Upper lobe of right lung (tissue), 1 donor: ENCODE data around the gene PLA2G4A. TPM values are rescaled to one million over a fixed set of nuclear protein-coding genes. Genes with fewer than 3 reads are reported as not detected.
A peak's percentile ranks its signal among the peaks of the same experiment; 100 is the strongest.

Experiments
- ATAC-seq: fragments of 200-7000 bp; cut with Tn5 transposase; one replicate; pipeline ENCODE4 v1.9.1; 2020; ENCODE audit warnings: mild to moderate bottlenecking, moderate library complexity
- DNase-seq: peaks from one replicate; pipeline ENCODE4 v3.0.0-alpha.2; 2020
- H3K27ac ChIP-seq: fragments of 200-600 bp; one replicate; pipeline ENCODE4 v1.8.0; 2022
- H3K27me3 ChIP-seq: fragments of 200-600 bp; one replicate; pipeline ENCODE4 v1.8.0; 2022; ENCODE audit warnings: mild to moderate bottlenecking
- H3K36me3 ChIP-seq: fragments of 200-600 bp; one replicate; pipeline ENCODE4 v1.8.0; 2022
- H3K4me1 ChIP-seq: fragments of 200-600 bp; one replicate; pipeline ENCODE4 v1.8.0; 2022
- H3K4me3 ChIP-seq: fragments of 200-600 bp; one replicate; pipeline ENCODE4 v1.8.0; 2022; ENCODE audit warnings: mild to moderate bottlenecking
- H3K9me3 ChIP-seq: fragments of 200-600 bp; one replicate; pipeline ENCODE4 v1.8.0; 2022
- CTCF ChIP-seq: fragments of 200-600 bp; IDR thresholded peaks from one replicate; pipeline ENCODE4 v1.8.0; 2022; ENCODE audit warnings: antibody characterized with exemption
- intact Hi-C: fragments of 100-400 bp; cut with DNase I; formaldehyde crosslinking; loops from one replicate; pipeline ENCODE4 v1.11.0; 2022
- total RNA-seq: library from RNA; stranded (reverse); fragmentation: NEBNext Ultra II Directional; extraction: Animal tissue kit (Norgen Biotek cat#: 25700); gene quantifications from one replicate; pipeline ENCODE4 v1.2.1, GENCODE V29; 2021
- donor health status: DM: no; HTN: yes; CAD: no; lungs with severe emphysema.

The PLA2G4A gene
- total RNA-seq, 1 donor from 2014 or later, result 10.7 TPM

GRCh38 chr1:186943891-186944686 lies 115.3 kb downstream of the PLA2G4A start:
- no peak for ATAC-seq
- intact Hi-C loops, result no loop called here
- H3K4me1 ChIP-seq, result no peaks in the 10 kb centered on the region

GRCh38 chr1:186945146-186945545 lies 116.4 kb downstream of the PLA2G4A start:
- no peaks in the 10 kb centered on the region for H3K27me3 ChIP-seq
- no peak overlapping the region for H3K4me3 ChIP-seq
- no peak for TF ChIP-seq CTCF
- no peaks in the 10 kb centered on the region for H3K36me3 ChIP-seq
- no peak for ATAC-seq
- intact Hi-C loops, result no loop called here
- H3K4me1 ChIP-seq, result no peaks in the 10 kb centered on the region
- H3K9me3 ChIP-seq, result no peaks in the 10 kb centered on the region
- no peak overlapping the region for H3K27ac ChIP-seq
- no peak for DNase-seq

More at GRCh38 chr1:186943891-186944686, 115.3 kb downstream of the PLA2G4A start:
- Histone ChIP-seq H3K27me3 (no peaks in the 10 kb centered on the region), H3K27ac (no peak overlapping the region), H3K36me3 (no peaks in the 10 kb centered on the region), H3K9me3 (no peaks in the 10 kb centered on the region), H3K4me3 (no peak overlapping the region)
- no peak for TF ChIP-seq CTCF
- no peak for DNase-seq

GRCh38 chr1:186948535-186948934 lies 119.8 kb downstream of the PLA2G4A start:
- Histone ChIP-seq H3K36me3 (peaks cover 5% of the 10 kb centered on the region), H3K27ac (no peak overlapping the region), H3K4me3 (no peak overlapping the region), H3K27me3 (no peaks in the 10 kb centered on the region), H3K4me1 (no peaks in the 10 kb centered on the region), H3K9me3 (no peaks in the 10 kb centered on the region)
- peak; percentile 8 for ATAC-seq
- DNase-seq, result no peak
- no peak for TF ChIP-seq CTCF
- intact Hi-C loops, result no loop called here

GRCh38 chr1:186949173-186949572 lies 120.4 kb downstream of the PLA2G4A start:
- intact Hi-C loops, result no loop called here
- DNase-seq, result no peak
- no peaks in the 10 kb centered on the region for H3K4me1 ChIP-seq
- ATAC-seq, result no peak
- H3K27ac ChIP-seq, result no peak overlapping the region
- no peak overlapping the region for H3K4me3 ChIP-seq
- peaks cover 5% of the 10 kb centered on the region for H3K36me3 ChIP-seq
- no peaks in the 10 kb centered on the region for H3K9me3 ChIP-seq
- H3K27me3 ChIP-seq, result no peaks in the 10 kb centered on the region
- no peak for TF ChIP-seq CTCF

- intact Hi-C loops, result no loop called here
- H3K36me3 ChIP-seq, result peaks cover 5% of the 10 kb centered on the region
- H3K27me3 ChIP-seq, result no peaks in the 10 kb centered on the region
- no peaks in the 10 kb centered on the region for H3K9me3 ChIP-seq
- ATAC-seq (no peak), DNase-seq (no peak)
- no peak overlapping the region for H3K4me3 ChIP-seq
- no peak overlapping the region for H3K27ac ChIP-seq
- H3K4me1 ChIP-seq, result no peaks in the 10 kb centered on the region
- TF ChIP-seq CTCF, result no peak
Measured at GRCh38 chr1:186950547-186950946, 121.8 kb downstream of the PLA2G4A start.
